Activated T-helper 2 cell treated with anti-CD3 and anti-CD28 coated beads, Interferon-gamma antibody, Interleukin-2, Interleukin-4, amounts not matched to agents 10 μg/mL and 5 μg/mL and 100 μg/mL, durations not matched to agents 14 hours and 24 hours and 36 hours (primary cell): ENCODE data around the gene PAF1. TPM values are rescaled to one million over a fixed set of nuclear protein-coding genes. Genes with fewer than 3 reads are reported as not detected.

Experiments used
- DNase-seq: peaks from one replicate; pipeline ENCODE4 v3.0.0; 2021; ENCODE audit warnings: low spot score
- H3K27ac Mint-ChIP-seq: one replicate; pipeline ENCODE4 v1.8.0; 2021; ENCODE audit warnings: mixed read lengths
- H3K27me3 Mint-ChIP-seq: one replicate; pipeline ENCODE4 v1.8.0; 2021; ENCODE audit warnings: low read depth, mixed read lengths
- H3K36me3 Mint-ChIP-seq: one replicate; pipeline ENCODE4 v1.8.0; 2021; ENCODE audit warnings: low read depth, mixed read lengths
- H3K4me1 Mint-ChIP-seq: one replicate; pipeline ENCODE4 v1.8.0; 2021; ENCODE audit warnings: low read depth, mixed read lengths
- H3K4me3 Mint-ChIP-seq: one replicate; pipeline ENCODE4 v1.8.0; 2021; ENCODE audit warnings: low read depth, mild to moderate bottlenecking, moderate library complexity, mixed read lengths
- H3K9me3 Mint-ChIP-seq: one replicate; pipeline ENCODE4 v1.8.0; 2021; ENCODE audit warnings: mixed read lengths
- intact Hi-C: fragments of 100-400 bp; cut with micrococcal nuclease; formaldehyde crosslinking; loops from one replicate; pipeline ENCODE4 v1.15.1; 2023
- total RNA-seq: library from RNA; stranded (reverse); gene quantifications from 2 replicates; pipeline ENCODE4 v1.2.3, GENCODE V29; 2022

The PAF1 gene
- total RNA-seq, 1 donor from 2014 or later = 51.1 TPM

DNA sequence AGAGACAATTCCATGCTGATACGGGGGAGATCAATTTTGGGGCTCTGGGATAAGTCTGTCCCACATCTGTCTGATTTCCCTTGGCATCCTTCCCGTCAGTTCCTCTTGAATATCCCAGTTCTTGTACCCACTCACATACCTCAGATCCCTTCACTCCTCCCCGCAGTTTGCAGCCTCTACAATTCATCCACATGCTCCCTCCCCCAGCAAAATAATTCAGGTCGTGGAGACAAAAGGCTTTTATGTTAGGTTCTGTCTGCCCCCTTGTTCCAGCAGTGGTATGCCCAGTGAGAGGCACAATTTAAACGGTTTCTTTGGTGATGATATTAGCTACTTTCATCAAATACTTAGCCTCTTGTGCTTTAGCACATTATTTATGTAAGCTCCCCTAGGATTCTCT, 35.3 kb upstream of the PAF1 start:
- DNase-seq = no peak
- peaks cover 10% of the 10 kb centered on the region for H3K4me1 Mint-ChIP-seq
- no peaks in the 10 kb centered on the region for H3K9me3 Mint-ChIP-seq
- no peaks in the 10 kb centered on the region for H3K27me3 Mint-ChIP-seq
- intact Hi-C loops = no loop called here
- peaks cover 30% of the 10 kb centered on the region for H3K36me3 Mint-ChIP-seq
- H3K27ac Mint-ChIP-seq = no peak overlapping the region
- H3K4me3 Mint-ChIP-seq = no peak overlapping the region

DNA sequence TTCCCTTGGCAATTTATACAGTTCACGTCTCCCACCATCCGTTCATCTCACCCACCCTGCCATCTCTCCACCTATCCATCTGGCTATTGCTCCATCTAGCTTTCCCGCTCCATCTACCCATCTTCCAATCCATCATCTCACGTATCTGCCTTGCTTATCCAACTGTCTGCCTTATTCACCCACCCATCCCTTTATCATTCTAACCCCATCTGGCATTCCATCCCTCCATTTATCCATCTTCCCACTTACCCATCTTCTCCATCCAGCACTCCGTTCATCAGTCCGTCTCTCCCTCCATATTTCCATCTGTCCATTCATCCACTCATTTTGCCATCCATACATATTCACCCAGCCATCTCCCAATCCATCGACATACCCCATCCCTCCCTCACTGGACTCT, 34.8 kb upstream of the PAF1 start:
- intact Hi-C loops = no loop called here
- H3K4me1 Mint-ChIP-seq = peaks cover 6% of the 10 kb centered on the region
- DNase-seq = no peak
- H3K27ac Mint-ChIP-seq = no peak overlapping the region
- peaks cover 26% of the 10 kb centered on the region for H3K36me3 Mint-ChIP-seq
- no peaks in the 10 kb centered on the region for H3K9me3 Mint-ChIP-seq
- no peaks in the 10 kb centered on the region for H3K27me3 Mint-ChIP-seq
- no peak overlapping the region for H3K4me3 Mint-ChIP-seq

DNA sequence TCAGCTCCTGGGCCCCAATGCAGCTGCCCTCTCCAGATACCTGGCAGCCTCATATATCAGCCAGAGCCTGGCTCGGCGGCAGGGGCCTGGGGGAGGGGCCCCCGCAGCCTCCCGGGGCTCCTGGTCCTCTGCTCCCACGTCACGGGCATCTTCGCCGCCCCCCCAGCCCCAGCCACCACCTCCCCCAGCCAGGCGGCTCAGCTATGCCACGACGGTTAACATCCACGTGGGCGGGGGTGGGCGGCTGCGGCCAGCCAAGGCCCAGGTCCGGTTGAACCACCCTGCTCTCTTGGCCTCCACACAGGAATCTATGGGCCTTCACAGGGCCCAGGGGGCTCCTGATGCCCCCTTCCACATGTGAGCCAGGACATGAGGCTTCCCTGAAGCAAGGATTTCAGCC, 34.0 kb upstream of the PAF1 start:
- Mint-ChIP-seq H3K4me1 (no peaks in the 10 kb centered on the region), H3K27ac (no peak overlapping the region), H3K27me3 (no peaks in the 10 kb centered on the region), H3K9me3 (no peaks in the 10 kb centered on the region), H3K4me3 (no peak overlapping the region), H3K36me3 (peaks cover 21% of the 10 kb centered on the region)
- DNase-seq = no peak
- intact Hi-C loops = no loop called here

DNA sequence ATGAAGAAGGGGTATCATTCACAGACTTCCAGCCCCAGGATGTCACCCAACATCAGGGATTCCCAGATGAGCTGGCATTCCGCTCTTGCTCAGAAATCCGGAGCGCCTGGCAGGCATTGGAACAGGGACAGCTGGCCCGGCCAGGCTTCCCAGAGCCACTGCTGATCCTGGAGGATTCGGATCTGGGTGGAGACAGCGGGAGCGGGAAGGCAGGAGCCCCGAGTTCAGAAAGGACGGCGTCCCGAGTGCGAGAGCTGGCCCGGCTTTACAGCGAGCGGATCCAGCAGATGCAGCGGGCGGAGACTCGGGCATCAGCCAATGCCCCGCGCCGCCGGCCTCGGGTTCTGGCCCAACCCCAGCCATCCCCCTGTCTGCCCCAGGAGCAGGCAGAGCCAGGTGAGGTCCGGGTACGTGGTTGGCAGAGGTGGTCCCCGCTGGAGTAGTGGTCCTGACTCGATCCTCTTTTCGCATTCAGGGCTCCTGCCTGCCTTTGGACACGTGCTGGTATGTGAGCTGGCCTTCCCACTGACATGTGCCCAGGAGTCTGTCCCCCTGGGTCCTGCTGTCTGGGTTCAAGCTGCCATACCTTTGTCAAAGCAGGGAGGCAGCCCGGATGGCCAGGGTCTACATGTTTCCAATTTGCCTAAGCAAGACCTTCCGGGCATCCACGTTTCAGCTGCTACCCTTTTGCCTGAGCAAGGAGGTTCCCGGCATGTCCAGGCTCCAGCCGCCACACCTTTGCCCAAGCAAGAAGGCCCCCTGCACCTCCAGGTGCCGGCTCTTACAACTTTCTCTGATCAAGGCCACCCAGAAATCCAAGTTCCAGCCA, 32.6 kb upstream of the PAF1 start:
- no peak overlapping the region for H3K27ac Mint-ChIP-seq
- DNase-seq = no peak
- H3K27me3 Mint-ChIP-seq = no peaks in the 10 kb centered on the region
- H3K9me3 Mint-ChIP-seq = no peaks in the 10 kb centered on the region
- no peaks in the 10 kb centered on the region for H3K4me1 Mint-ChIP-seq
- H3K4me3 Mint-ChIP-seq = no peak overlapping the region
- intact Hi-C loops = no loop called here
- peaks cover 28% of the 10 kb centered on the region for H3K36me3 Mint-ChIP-seq

DNA sequence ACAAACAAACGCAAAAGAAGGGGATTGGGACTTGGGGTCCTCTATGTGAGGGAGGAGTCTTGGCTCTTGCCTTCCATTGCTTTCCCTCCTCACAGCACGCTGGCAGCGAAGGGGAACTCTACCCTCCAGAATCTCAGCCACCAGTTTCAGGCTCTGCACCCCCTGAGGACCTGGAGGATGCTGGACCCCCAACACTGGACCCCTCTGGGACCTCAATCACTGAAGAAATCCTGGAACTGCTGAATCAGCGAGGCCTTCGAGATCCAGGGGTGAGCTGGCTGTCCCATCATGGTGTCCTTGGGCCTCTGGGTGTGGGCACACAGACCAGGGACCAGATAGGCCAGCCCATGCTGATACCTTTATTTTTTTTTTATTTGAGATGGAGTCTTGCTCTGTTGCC, 31.1 kb upstream of the PAF1 start:
- intact Hi-C loops = no loop called here
- H3K9me3 Mint-ChIP-seq = no peaks in the 10 kb centered on the region
- H3K4me1 Mint-ChIP-seq = no peaks in the 10 kb centered on the region
- no peak for DNase-seq
- H3K27me3 Mint-ChIP-seq = no peaks in the 10 kb centered on the region
- no peak overlapping the region for H3K27ac Mint-ChIP-seq
- H3K4me3 Mint-ChIP-seq = no peak overlapping the region
- H3K36me3 Mint-ChIP-seq = peaks cover 35% of the 10 kb centered on the region

GRCh38 chr19:39420769-39421168, 29.9 kb upstream of the PAF1 start:
- H3K36me3 Mint-ChIP-seq = peaks cover 32% of the 10 kb centered on the region
- no peaks in the 10 kb centered on the region for H3K9me3 Mint-ChIP-seq
- no peaks in the 10 kb centered on the region for H3K27me3 Mint-ChIP-seq
- intact Hi-C loops = no loop called here
- H3K4me3 Mint-ChIP-seq = no peak overlapping the region
- DNase-seq = no peak
- no peak overlapping the region for H3K27ac Mint-ChIP-seq
- no peaks in the 10 kb centered on the region for H3K4me1 Mint-ChIP-seq

GRCh38 chr19:39419003-39419402, 28.1 kb upstream of the PAF1 start:
- Mint-ChIP-seq H3K9me3 (no peaks in the 10 kb centered on the region), H3K4me3 (no peak overlapping the region), H3K27ac (no peak overlapping the region), H3K27me3 (no peaks in the 10 kb centered on the region), H3K4me1 (peaks cover 7% of the 10 kb centered on the region), H3K36me3 (peaks cover 36% of the 10 kb centered on the region)
- DNase-seq = no peak
- intact Hi-C loops = no loop called here

DNA sequence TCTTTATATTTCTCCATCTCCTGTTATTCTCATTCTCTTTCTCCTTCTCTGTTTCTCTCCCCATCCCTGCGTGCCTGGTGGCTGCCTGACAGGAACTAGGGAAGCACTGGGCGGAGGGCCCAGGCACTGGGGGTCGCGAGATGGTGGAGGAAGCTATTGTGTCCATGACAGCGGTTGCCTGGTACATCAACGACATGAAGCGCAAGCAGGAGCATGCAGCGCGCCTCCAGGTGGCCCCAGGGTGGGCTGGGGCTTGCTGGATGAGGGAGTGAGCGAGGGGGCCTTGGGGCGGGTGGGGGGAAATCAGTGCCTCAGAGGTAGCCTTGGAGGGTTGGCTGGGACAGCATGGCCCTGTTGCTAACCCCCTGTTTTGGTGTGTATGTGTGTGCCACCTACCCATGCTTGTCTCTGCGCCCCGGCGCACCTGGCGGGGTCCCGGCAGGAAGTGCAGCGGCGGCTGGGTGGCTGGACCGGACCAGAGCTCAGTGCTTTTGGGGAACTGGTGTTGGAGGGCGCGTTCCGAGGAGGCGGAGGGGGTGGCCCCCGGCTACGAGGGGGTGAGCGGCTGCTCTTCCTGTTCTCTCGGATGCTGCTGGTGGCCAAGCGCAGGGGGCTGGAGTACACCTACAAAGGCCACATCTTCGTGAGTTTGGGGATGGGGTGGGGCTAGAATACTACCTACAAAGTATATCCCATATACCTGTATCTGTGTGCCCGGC, 26.7 kb upstream of the PAF1 start:
- no peak overlapping the region for H3K27ac Mint-ChIP-seq
- peaks cover 32% of the 10 kb centered on the region for H3K36me3 Mint-ChIP-seq
- intact Hi-C loops = no loop called here

GRCh38 chr19:39416152-39417120, 25.5 kb upstream of the PAF1 start:
- no peaks in the 10 kb centered on the region for H3K9me3 Mint-ChIP-seq
- H3K4me3 Mint-ChIP-seq = no peak overlapping the region
- H3K27me3 Mint-ChIP-seq = no peaks in the 10 kb centered on the region
- no peak overlapping the region for H3K27ac Mint-ChIP-seq
- H3K4me1 Mint-ChIP-seq = peaks cover 14% of the 10 kb centered on the region
- DNase-seq = no peak
- intact Hi-C loops = no loop called here
- peaks cover 30% of the 10 kb centered on the region for H3K36me3 Mint-ChIP-seq

More for the DNA sequence above, 26.7 kb upstream of the PAF1 start:
- H3K4me1 Mint-ChIP-seq = peaks cover 11% of the 10 kb centered on the region
- no peaks in the 10 kb centered on the region for H3K9me3 Mint-ChIP-seq
- no peak overlapping the region for H3K4me3 Mint-ChIP-seq
- DNase-seq = no peak
- H3K27me3 Mint-ChIP-seq = no peaks in the 10 kb centered on the region

DNA sequence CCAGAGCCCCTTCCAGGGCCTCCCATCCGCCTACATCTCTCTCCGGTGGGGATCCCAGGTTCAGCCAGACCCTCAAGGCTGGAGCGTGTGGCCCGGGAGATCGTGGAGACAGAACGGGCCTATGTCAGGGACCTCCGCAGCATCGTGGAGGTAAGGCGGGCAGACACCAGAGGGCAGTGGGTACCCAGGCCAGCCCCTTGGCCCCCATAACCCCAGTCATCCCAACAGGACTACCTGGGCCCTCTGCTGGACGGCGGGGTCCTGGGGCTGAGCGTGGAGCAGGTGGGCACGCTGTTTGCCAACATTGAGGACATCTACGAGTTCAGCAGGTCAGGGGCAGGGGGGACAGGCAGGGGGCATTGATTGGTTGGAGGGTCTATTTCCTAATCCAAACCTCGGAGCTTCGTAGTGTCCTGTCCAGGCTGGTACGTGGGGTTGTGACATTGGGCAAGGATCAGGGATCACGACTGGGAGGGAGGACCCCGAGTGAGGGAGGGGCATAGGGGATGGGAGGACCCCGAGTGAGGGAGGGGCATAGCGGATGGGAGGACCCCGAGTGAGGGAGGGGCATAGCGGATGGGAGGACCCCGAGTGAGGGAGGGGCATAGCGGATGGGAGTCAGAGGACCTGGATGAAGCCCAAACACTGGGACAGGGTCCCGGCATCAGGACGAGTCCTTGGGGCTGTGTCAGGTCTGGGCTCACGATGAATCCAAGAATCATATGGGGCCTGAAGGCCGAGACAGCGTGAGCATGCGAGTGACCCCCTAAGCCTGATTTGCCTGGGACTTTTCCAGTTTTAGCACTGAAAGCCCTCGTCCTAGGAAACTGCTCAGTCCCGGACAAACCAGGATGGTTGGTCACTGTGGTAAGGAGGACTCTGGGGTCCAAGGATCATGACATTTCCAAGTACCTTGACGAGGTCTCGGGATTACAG, 24.5 kb upstream of the PAF1 start:
- Mint-ChIP-seq H3K4me1 (peaks cover 24% of the 10 kb centered on the region), H3K27ac (no peak overlapping the region), H3K9me3 (no peaks in the 10 kb centered on the region), H3K4me3 (peak overlapping the region; percentile 17), H3K36me3 (peaks cover 35% of the 10 kb centered on the region), H3K27me3 (no peaks in the 10 kb centered on the region)
- no peak for DNase-seq
- intact Hi-C loops = no loop called here

DNA sequence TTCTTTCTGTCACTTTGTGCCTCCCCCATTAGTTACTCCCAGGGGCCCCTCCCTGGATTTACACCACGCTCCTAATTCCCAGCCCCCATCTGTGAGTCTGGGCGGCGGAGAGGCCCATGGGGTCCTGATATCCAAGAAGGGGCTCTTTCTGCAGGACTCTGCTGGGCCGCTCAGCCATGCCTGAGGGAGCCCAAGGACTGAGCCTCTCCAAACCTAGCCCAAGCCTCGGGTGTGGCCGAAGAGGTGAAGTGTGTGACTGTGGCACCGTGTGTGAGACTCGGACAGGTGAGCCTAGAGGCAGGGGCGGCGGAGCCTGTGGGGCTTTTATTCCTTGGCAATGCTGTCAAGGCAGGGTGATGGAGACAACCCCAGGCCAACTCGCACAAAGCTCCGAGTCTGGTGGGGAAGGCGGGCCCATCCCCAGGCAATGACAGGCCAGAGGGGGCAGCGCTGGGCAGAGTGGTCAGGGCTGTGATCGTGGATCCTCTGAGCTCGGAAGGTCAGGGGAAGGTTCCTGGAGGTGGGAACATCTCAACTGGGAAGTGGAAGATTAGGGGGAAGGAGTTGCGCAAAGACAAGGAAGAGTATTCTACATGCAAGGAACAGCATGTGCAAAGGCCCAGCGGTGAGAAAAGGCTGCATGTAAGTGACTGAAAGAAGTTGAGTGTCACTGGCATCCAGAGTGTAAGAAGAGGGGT, 23.2 kb upstream of the PAF1 start:
- DNase-seq = no peak
- Mint-ChIP-seq H3K27me3 (no peaks in the 10 kb centered on the region), H3K4me3 (peak overlapping the region; percentile 97), H3K4me1 (peaks cover 27% of the 10 kb centered on the region), H3K36me3 (peaks cover 33% of the 10 kb centered on the region), H3K9me3 (no peaks in the 10 kb centered on the region), H3K27ac (peak overlapping the region; percentile 81)
- intact Hi-C loops = loop anchor here (2.0 kb wide), 1 partner anchor 63 kb away; no protein-coding TSS in a partner anchor
